KOPT-K1 (cell line): ENCODE measurements around the gene GRM4.
"Not testable (repeated sequence)": the region's sequence is repeated elsewhere in the genome, so short reads cannot be mapped to it uniquely, and the experiment has no call there.

ENCODE experiments used
- H3K27ac ChIP-seq: fragments of 200-600 bp; sonication (generic); 2 replicates; pipeline ENCODE4 v1.5.1; 2016; ENCODE audit warnings: antibody characterized with exemption, mild to moderate bottlenecking, low read depth, low read length; ENCODE audit not compliant: poor library complexity, severe bottlenecking
- H3K36me3 ChIP-seq: fragments of 200-600 bp; sonication (generic); 2 replicates; pipeline ENCODE4 v1.5.1; 2017; ENCODE audit warnings: antibody characterized with exemption, mild to moderate bottlenecking, low read length, moderate library complexity; ENCODE audit not compliant: insufficient read depth
- H3K9me3 ChIP-seq: fragments of 200-600 bp; sonication (generic); 2 replicates; pipeline ENCODE4 v1.5.1; 2017; ENCODE audit warnings: antibody characterized with exemption, low read length, mild to moderate bottlenecking; ENCODE audit not compliant: insufficient read depth, poor library complexity, severe bottlenecking

GRM4 gene

DNA sequence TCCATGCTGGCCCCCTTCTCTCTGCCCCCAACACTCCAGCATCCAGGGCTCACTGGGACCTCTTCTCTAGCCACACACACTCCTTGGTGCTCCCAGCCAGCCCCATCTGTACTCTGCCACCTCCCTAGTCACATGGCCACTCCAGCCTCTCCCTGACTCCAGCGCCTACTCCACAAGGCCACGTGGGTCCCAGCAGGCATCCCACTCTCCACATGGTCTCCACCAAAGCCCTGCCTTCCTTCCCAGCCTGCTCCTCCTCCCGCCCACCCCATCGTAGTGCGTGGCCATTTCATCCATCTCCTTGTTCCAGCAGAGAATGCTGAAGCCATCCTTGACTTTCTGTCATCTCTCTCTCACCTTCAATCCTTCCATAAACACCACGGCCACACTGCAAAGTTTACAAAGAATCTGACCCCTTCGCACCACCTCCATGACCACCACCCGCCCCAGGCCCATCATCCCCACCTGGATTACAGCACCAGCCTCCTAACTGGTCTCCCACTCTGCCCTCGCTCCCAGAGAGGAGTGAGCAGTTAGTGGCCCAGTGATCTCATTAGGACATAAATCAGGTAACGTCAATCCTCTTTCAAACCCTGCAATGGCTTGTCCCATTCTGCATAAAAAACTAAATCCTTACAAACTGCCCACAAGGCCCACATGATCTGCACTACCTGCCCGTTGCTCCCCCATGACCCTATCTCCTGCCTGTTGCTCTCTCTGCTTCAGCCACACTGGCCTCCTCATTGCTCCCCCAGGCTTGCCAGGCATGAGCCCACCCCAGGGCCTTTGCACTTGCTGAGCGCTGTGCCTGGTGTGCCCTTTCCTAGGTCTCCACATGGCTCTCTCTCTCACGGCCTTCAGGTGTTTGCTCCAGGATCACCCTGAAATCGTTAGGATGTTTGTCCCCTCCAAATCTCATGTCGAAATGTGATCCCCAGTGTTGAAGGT is 96.2 kb downstream of the GRM4 start:
- Histone ChIP-seq H3K36me3 (no peaks in the 10 kb centered on the region), H3K27ac (no peak overlapping the region), H3K9me3 (no peaks in the 10 kb centered on the region)

DNA sequence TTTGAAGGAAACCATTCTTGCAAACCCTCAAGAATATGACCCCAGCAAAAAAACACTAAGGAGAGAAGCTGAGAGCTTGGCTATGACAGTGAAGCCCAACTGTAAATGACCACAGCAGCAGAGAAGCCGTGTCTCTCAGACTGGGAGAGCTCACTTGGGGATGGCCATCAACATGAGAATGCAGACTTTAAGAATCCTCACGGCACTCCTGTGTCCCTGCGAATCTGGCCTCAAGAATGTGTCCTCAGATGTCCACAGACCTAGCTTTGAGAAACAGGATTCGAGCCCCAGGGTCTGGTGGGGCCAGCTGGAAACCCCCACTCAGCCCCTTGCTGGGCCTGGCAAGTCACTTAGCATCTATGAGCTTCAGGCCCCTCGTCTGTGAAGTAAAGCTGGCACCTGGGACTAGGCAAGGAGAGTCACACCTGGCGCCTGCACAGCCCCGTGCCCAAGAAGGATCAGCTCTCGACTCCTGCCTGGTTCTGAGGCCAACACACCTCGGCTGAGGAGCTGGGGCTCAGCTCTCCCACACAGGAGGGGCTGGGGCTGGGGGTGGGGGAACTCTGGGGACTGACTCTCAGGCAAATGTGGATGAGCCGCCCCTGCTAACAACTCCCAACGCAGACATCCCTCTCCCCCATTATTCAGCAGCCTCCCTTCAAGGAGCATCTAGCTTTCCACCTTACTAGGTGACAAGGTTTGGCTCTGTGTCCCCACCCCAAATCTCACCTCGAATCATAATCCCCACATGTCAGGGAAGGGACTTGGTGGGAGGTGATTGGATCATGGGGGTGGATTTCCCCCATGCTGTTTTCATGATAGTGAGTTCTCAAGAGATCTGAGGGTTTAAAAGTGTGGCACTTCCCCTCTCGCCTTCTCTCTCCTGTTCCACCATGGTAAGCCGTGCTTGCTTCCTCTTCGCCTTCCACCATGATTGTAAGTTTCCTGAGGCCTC is 97.7 kb downstream of the GRM4 start:
- Histone ChIP-seq H3K27ac (no peak overlapping the region), H3K36me3 (no peaks in the 10 kb centered on the region), H3K9me3 (no peaks in the 10 kb centered on the region)

DNA sequence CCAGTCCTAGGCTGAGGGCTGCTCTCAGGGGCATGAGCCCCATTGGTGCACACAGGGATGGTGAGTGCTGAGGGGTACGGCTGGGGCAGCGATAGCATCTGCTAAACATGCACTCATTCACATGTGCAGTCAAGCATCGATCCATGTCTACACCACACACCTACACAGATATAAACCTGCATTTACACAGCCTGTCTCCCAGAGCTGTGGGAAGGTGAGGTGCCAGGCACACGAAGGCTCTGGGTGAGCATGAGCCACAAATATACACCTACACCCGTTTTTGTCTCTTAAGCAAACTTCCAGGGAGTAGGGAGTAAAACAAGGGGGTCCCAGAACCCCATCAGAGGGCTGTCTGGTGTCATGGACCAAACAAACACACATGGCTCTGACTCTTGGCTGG is 99.3 kb downstream of the GRM4 start:
- H3K27ac ChIP-seq: no peak overlapping the region
- no peaks in the 10 kb centered on the region for H3K36me3 ChIP-seq
- H3K9me3 ChIP-seq: no peaks in the 10 kb centered on the region

DNA sequence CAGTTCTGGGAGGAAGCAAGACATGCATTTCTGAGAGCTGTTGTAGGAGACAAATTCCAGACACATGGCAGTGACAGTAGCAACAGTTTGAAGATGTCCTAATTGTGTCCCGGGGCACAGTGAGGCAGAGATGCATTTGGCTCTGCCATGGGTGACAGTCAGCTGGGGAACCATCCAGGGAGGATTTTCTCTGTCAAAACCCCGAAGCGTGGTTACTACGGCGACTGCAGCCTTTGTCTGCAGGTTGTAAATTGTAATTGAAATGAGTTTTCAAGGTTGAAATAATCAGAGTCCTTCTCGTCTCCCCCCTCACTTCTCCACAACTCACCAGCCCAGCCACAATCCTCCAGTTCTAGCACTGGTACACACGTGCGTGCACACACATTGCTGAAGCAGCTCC is 100.1 kb downstream of the GRM4 start:
- H3K27ac ChIP-seq: no peak overlapping the region
- no peaks in the 10 kb centered on the region for H3K36me3 ChIP-seq
- H3K9me3 ChIP-seq: no peaks in the 10 kb centered on the region

DNA sequence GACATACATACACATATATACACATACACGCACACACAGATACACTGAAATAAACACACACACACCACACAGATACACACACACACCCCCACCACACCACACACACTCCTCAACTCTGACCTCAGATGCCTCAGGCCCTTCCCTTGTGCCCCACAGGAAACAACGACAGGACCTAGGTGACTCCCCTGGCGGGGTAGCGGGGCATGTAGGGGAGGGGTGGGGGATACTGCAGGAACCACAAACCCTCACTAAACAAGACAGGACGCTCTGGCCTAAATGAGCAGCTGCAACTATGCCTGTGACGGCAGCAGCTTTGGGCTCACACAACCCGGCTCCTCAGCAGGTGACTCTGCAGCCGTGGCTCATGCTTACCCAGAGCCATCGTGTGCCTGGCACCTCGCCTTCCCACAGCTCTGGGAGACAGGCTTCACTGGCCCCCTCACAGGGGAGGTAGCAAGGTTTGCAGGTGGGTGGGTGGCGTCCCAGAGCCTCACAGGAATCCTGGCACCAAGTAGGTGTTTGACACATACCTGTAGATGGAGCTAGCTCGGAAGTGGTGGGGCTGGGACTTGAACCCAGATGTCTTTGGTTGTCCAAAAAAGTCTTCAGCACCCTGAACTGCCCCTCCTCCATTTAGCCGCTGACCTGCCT is 100.8 kb downstream of the GRM4 start:
- H3K36me3 ChIP-seq: no peaks in the 10 kb centered on the region

DNA sequence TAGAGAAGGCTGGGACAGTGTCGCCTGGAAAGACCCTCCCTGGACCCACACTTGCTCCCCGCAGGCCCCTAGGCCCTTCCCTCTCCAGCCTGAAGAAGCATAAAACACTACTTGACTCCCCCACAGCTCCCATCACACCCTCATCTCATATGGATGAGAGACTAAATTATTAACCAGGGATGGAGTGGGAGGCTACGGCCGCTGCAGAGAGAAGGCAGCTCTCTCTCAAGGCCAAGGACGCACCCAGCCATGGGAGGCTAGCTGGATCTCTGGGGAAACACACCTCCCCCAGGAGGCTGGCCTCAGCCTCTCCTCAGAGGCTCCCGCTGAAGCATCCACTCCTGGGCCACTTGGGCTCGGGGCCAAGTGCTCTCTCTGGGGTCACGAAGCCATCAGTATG is 102.5 kb downstream of the GRM4 start:
- Histone ChIP-seq H3K36me3 (no peaks in the 10 kb centered on the region), H3K9me3 (no peaks in the 10 kb centered on the region), H3K27ac (no peak overlapping the region)

More for the DNA sequence above, 100.8 kb downstream of the GRM4 start:
- no peaks in the 10 kb centered on the region for H3K9me3 ChIP-seq
- no peak overlapping the region for H3K27ac ChIP-seq

DNA sequence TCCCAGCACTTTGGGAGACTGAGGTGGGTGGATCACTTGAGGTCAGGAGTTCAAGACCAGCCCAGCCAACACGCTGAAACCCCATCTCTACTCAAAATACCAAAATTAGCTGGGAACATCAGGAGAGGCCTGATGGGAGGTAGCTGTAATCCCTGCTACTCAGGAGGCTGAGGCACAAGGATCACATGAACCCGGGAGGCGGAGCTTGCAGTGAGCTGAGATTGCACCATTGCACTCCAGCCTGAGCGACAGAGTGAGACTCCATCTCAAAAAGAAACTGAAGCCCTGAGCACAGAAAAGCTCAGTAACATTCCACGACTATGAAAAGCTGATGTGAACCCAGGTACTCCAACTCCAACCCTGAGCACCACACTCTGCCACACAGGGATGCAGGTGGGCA is 103.9 kb downstream of the GRM4 start:
- not testable (repeated sequence) for H3K27ac ChIP-seq, H3K9me3 ChIP-seq, H3K36me3 ChIP-seq

DNA sequence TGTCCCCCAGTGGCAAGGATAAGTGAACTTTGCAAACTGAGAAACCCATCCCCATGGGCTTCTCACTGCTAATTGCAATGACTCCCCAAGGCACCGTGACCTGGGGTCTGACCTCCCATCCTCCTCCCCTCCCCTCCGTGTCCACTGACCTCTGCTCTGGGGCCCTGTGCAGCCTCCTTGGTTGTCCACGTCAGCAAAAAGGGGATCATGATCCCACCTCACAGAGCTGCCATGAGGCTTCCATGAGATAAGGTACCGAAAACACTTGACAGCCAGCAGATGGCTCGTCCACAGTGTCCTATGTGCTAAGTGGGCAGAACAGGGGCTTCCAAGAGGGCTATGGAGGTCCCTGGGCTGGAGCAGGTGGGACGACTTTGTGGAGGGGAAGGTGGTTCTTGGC is 104.5 kb downstream of the GRM4 start:
- Histone ChIP-seq H3K9me3 (no peaks in the 10 kb centered on the region), H3K27ac (no peak overlapping the region), H3K36me3 (no peaks in the 10 kb centered on the region)

DNA sequence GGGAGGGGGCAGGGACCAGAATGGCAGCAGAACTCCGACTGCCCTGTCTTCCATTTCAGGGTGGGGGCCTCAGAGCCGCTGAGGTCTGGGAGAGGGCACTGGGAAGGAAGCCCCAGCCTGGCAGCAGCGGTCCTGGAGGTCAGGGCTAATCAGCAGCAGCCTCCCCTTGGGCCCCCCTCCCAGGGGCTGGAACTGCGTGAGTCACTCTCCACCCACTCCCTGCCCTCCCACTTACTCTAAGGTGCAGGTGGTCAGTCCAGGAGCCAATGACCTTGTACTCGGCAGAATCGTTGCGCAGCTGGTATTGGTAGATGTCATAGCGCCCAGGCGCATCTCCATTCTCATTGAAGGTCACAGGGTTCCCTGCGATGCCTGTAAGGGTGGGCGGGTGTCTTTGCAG is 105.9 kb downstream of the GRM4 start:
- no peaks in the 10 kb centered on the region for H3K36me3 ChIP-seq
- no peaks in the 10 kb centered on the region for H3K9me3 ChIP-seq
- H3K27ac ChIP-seq: no peak overlapping the region

DNA sequence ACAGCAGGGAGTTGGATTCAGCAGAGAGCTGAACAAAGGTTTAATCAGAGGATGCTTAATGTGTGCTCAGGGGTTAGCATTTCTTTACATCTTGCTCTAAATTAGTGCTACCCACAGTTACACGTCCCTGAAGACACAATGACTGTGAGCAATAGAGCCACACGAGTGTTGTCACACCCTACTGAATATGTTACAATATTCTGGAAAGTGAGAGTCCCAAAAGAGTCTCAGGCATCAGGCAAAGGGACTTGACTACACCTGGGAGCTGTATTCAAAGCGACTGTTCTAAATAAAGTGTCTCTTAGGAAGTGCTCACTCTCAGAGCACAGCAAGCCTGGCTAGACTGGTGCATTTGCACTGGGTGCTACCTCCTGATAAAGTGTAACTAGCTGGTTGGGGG is 108.7 kb downstream of the GRM4 start:
- H3K27ac ChIP-seq: no peak overlapping the region
- H3K9me3 ChIP-seq: no peaks in the 10 kb centered on the region
- H3K36me3 ChIP-seq: no peaks in the 10 kb centered on the region

DNA sequence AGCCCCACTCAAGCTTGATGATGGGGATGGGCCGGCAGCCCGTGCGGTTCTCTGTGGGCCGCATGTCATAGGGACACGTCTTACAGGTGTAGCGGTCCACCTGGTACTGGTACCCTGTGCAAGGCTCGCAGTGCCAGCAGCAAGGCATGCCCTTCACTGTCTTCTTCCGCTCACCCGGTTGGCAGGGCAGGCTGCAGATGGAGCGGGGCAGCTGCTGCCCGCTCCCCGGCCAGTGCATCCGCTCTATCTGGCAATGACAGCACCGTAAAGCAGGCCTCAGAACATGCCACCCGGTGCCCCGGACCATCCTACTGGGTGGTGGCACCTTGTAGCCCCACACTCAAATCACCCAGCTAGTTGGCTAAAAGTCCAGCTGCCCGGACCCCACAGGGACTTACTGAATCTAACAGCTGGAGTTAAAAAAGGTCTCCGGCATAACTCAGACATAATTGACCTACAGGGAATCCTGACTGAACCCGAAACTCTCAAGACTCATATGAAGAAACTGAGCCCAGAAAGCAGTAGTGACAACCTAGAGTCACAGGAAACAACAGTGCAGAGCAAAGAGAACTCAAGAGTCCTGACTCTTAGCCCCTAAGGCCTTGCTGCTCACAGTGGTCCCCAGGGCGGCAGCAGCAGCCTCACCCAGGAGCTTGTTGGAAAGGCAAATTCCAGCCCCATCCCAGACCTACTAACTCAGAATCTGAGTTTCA is 109.4 kb downstream of the GRM4 start:
- no peaks in the 10 kb centered on the region for H3K9me3 ChIP-seq
- no peaks in the 10 kb centered on the region for H3K36me3 ChIP-seq
- no peak overlapping the region for H3K27ac ChIP-seq

DNA sequence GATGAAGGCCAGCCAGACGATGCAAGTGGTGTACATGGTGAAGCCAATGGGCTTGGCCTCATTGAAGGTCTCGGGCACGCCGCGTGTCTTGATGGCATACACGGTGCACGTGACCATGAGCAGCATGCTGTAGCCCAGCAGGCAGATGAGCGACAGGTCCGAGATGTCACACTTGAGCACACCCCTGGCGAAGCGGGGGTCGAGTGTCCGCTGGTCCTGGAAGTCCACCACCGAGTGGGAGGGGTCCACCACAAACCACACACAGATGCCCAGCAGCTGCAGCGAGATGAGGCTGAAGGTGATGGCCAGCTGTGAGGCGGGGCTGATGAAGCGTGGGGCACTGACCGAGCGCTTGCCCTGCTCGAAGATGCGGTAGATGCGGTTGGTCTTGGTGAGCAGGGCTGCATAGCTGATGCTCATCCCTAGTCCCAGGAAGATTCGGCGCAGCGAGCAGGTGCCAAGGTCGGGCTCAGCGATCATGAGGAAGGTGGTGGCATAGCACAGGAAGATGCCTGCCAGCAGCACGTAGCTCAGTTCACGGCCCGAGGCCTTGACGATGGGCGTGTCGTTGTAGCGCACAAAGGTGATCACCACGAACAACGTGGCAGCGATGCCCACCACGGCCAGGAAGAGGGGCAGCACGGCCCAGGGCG is 110.1 kb downstream of the GRM4 start:
- H3K9me3 ChIP-seq: no peaks in the 10 kb centered on the region

DNA sequence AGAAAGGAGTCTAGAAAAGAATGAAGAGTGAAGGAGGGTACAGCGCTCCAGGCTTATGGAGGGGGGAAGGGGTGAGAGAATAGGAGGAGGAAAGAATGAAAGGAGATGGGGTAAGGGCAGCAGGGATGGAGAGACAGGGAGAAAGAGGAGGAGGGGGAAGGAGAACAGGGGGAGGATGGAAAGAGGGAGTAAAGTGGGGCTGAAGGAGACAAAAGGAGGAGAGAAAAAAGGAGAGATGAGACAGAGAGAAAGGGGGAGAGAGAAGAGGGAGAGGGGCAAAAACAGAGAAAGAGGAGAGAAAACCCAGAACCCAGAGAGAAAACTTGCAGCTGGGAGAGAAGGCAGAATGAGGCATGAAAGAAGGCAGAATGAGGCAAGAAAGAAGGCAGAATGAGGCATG is 110.7 kb downstream of the GRM4 start:
- no peaks in the 10 kb centered on the region for H3K9me3 ChIP-seq
- H3K36me3 ChIP-seq: no peaks in the 10 kb centered on the region
- H3K27ac ChIP-seq: no peak overlapping the region

More for the DNA sequence above, 110.1 kb downstream of the GRM4 start:
- Histone ChIP-seq H3K36me3 (no peaks in the 10 kb centered on the region), H3K27ac (no peak overlapping the region)

DNA sequence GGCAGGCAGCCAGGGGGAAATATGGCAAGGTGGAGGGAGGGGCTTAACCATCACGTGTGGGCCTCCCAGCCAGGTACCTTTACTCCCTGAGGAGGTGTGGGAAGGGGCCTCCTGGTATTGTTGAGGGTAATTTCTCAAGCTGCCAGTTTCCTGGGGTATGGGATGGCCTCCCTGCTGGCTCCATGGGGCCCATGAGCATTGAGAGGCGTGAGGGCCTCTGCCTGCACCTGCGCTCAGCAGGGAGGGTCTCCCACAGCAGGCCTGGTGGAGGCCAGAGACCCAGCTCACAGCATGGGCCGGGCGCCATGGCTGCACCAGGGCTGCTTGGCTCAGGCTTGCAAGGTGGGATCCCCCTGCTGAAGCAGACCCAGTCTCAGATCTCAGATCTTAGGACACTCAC is 113.0 kb downstream of the GRM4 start:
- Histone ChIP-seq H3K27ac (no peak overlapping the region), H3K36me3 (no peaks in the 10 kb centered on the region), H3K9me3 (no peaks in the 10 kb centered on the region)
